ENCODE results near the gene LRP1B. TPM values are rescaled to one million over a fixed set of nuclear protein-coding genes. Genes with fewer than 3 reads are reported as not detected.
A peak's percentile ranks its signal among the peaks of the same experiment; 100 is the strongest.

LRP1B gene
- total RNA-seq, 2 donors from 2014 or later, result 0.79 to 1.8 TPM

- H3K4me1 Mint-ChIP-seq, result peaks cover 38% of the 10 kb centered on the region
- Histone ChIP-seq H3K9me3 (ENCODE audit: control insufficient read depth, low read length) (peaks cover 18% of the 10 kb centered on the region), H3K4me1 (ENCODE audit: control insufficient read depth, insufficient read depth, low read length) (peaks cover 38% of the 10 kb centered on the region), H3K9ac (ENCODE audit: extremely low read depth, low read length, poor library complexity, severe bottlenecking) (no peak overlapping the region), H3K27ac (ENCODE audit: low read depth, low read length) (no peak overlapping the region), H3K4me3 (ENCODE audit: low read length) (no peak overlapping the region), H3K27me3 (ENCODE audit: control insufficient read depth, insufficient read depth, low read length, poor library complexity, severe bottlenecking) (no peaks in the 10 kb centered on the region), H3K36me3 (ENCODE audit: control insufficient read depth, insufficient read depth, low read length) (no peaks in the 10 kb centered on the region)
- no peaks in the 10 kb centered on the region for H3K36me3 Mint-ChIP-seq (ENCODE audit: low read depth)
- WGBS, 2 experiments (ENCODE audit: insufficient coverage in 1 of 2, insufficient read length in 1 of 2), result 96% methylated on average over 1 of the region's 1 CpG; no CpG with 5 or more reads in 1 of the 2 experiments
- no peaks in the 10 kb centered on the region for H3K9me3 Mint-ChIP-seq
- no peaks in the 10 kb centered on the region for H3K27me3 Mint-ChIP-seq (ENCODE audit: insufficient read depth)
- no peak for TF ChIP-seq CTCF (conservative IDR thresholded peaks at IDR 0.05)
- no peak overlapping the region for H3K4me3 Mint-ChIP-seq
- DNase-seq, result no peak
- H3K27ac Mint-ChIP-seq, result peak overlapping the region; percentile 21
Observed at GRCh38 chr2:141957827-141958450, 172.9 kb downstream of the LRP1B start.

GRCh38 chr2:141957321-141957720 is 173.5 kb downstream of the LRP1B start:
- H3K4me3 Mint-ChIP-seq, result no peak overlapping the region
- peaks cover 12% of the 10 kb centered on the region for H3K9me3 ChIP-seq (ENCODE audit: control insufficient read depth, low read length)
- DNase-seq, result peak; percentile 49
- H3K27me3 Mint-ChIP-seq (ENCODE audit: insufficient read depth), result no peaks in the 10 kb centered on the region
- H3K4me1 ChIP-seq (ENCODE audit: control insufficient read depth, insufficient read depth, low read length), result peaks cover 38% of the 10 kb centered on the region
- no peaks in the 10 kb centered on the region for H3K36me3 ChIP-seq (ENCODE audit: control insufficient read depth, insufficient read depth, low read length)
- H3K9ac ChIP-seq (ENCODE audit: extremely low read depth, low read length, poor library complexity, severe bottlenecking), result no peak overlapping the region
- WGBS, 2 experiments (ENCODE audit: insufficient coverage in 1 of 2, insufficient read length in 1 of 2), result 50 to 70% methylated on average over 1 to 3 of the region's 5 CpGs
- H3K9me3 Mint-ChIP-seq, result no peaks in the 10 kb centered on the region
- H3K4me1 Mint-ChIP-seq, result peaks cover 38% of the 10 kb centered on the region
- peak overlapping the region; percentile 82 for H3K27ac Mint-ChIP-seq
- no peak overlapping the region for H3K27ac ChIP-seq (ENCODE audit: low read depth, low read length)
- H3K4me3 ChIP-seq (ENCODE audit: low read length), result no peak overlapping the region
- no peaks in the 10 kb centered on the region for H3K27me3 ChIP-seq (ENCODE audit: control insufficient read depth, insufficient read depth, low read length, poor library complexity, severe bottlenecking)
- H3K36me3 Mint-ChIP-seq (ENCODE audit: low read depth), result no peaks in the 10 kb centered on the region
- TF ChIP-seq CTCF (conservative IDR thresholded peaks at IDR 0.05), result no peak

- H3K9me3 Mint-ChIP-seq, result no peaks in the 10 kb centered on the region
- no peak overlapping the region for H3K4me3 Mint-ChIP-seq
- H3K27me3 Mint-ChIP-seq (ENCODE audit: insufficient read depth), result no peaks in the 10 kb centered on the region
- no peak overlapping the region for H3K27ac Mint-ChIP-seq
- Histone ChIP-seq H3K27ac (ENCODE audit: low read depth, low read length) (no peak overlapping the region), H3K9ac (ENCODE audit: extremely low read depth, low read length, poor library complexity, severe bottlenecking) (no peak overlapping the region), H3K4me1 (ENCODE audit: control insufficient read depth, insufficient read depth, low read length) (no peaks in the 10 kb centered on the region), H3K9me3 (ENCODE audit: control insufficient read depth, low read length) (no peaks in the 10 kb centered on the region), H3K27me3 (ENCODE audit: control insufficient read depth, insufficient read depth, low read length, poor library complexity, severe bottlenecking) (no peaks in the 10 kb centered on the region), H3K4me3 (ENCODE audit: low read length) (no peak overlapping the region), H3K36me3 (ENCODE audit: control insufficient read depth, insufficient read depth, low read length) (no peaks in the 10 kb centered on the region)
- peaks cover 12% of the 10 kb centered on the region for H3K4me1 Mint-ChIP-seq
- 86 to 100% methylated on average over 1 to 4 of the region's 6 CpGs for WGBS, 2 experiments (ENCODE audit: insufficient coverage in 1 of 2, insufficient read length in 1 of 2)
- DNase-seq, result no peak
- TF ChIP-seq CTCF (conservative IDR thresholded peaks at IDR 0.05), result no peak
- H3K36me3 Mint-ChIP-seq (ENCODE audit: low read depth), result no peaks in the 10 kb centered on the region
Observed at GRCh38 chr2:141947396-141948114, 183.3 kb downstream of the LRP1B start.
